ENCODE data around the gene BCAM.

DNA sequence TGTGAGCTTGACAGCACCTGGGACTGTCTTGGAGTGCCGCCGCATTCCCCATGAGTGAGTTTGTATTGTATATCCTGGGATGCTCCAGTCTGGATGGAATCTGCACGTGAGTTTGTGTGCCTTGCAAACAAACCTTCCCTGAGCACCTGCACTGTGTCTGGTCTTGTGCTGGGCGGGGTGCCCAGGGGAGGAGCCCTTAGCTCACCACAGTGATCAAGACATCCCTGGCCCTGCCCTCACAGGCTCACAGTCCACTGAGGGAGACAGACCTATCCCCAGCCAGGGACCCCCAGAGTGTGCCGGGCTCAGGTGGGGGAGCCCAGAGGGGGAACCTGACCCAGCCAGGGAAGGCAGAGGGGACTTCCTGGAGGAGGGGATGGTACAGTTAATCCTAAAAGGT is 1.7 kb upstream of the BCAM start:
- TF ChIP-seq EZH2 (IDR thresholded peaks at IDR 0.05; ENCODE audit: insufficient read depth, poor library complexity, severe bottlenecking) = no peak
- no peak for TF ChIP-seq EZH2phosphoT487 (IDR thresholded peaks at IDR 0.05; ENCODE audit: insufficient read depth, low read depth)
